HG02763 (cell line): Measurements from ENCODE around the gene FREM2.

ENCODE experiments used
- ATAC-seq: cut with Tn5 transposase; IDR thresholded peaks from one replicate; pipeline ENCODE4 v1.9.1; 2021; ENCODE audit warnings: mild to moderate bottlenecking, moderate library complexity; ENCODE audit not compliant: unreplicated experiment

FREM2 gene

GRCh38 chr13:38685974-38686576, 802 bp upstream of the FREM2 start:
- ATAC-seq, result no peak

DNA sequence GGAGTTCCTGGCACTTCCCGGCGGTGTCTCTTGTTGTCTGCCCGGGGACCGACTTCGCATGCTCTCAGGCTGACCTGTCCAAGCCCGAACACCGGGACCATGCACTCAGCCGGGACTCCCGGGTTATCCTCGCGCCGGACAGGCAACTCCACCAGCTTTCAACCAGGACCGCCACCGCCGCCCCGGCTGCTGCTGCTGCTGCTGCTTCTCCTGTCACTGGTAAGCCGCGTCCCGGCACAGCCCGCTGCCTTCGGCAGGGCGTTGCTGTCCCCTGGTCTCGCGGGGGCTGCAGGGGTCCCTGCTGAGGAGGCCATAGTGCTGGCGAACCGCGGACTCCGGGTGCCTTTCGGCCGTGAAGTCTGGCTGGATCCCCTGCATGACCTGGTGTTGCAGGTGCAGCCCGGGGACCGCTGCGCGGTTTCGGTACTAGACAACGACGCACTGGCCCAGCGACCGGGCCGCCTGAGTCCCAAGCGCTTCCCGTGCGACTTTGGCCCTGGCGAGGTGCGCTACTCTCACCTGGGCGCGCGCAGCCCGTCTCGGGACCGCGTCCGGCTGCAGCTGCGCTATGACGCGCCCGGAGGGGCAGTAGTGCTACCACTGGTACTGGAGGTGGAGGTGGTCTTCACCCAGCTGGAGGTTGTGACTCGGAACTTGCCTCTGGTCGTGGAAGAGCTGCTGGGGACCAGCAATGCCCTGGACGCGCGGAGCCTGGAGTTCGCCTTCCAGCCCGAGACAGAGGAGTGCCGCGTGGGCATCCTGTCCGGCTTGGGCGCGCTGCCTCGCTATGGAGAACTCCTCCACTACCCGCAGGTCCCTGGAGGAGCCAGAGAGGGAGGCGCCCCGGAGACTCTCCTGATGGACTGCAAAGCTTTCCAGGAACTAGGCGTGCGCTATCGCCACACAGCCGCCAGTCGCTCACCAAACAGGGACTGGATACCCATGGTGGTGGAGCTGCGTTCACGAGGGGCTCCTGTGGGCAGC, 661 bp downstream of the FREM2 start:
- no peak for ATAC-seq

GRCh38 chr13:38688674-38689073, 1.8 kb downstream of the FREM2 start:
- ATAC-seq, result no peak

DNA sequence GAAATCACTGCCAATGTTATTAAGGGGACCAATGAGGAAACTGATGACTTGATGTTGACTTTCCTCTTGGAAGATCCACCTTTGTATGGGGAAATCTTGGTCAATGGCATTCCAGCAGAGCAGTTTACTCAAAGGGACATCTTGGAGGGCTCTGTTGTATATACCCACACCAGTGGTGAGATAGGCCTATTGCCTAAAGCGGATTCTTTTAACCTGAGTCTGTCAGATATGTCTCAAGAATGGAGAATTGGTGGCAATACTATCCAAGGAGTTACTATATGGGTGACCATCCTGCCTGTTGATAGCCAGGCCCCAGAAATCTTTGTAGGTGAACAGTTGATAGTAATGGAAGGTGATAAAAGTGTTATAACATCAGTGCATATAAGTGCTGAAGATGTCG, 3.4 kb downstream of the FREM2 start:
- ATAC-seq, result no peak

GRCh38 chr13:38693168-38693567, 6.3 kb downstream of the FREM2 start:
- ATAC-seq, result no peak

- no peak for ATAC-seq
Measured at GRCh38 chr13:38693641-38694040, 6.8 kb downstream of the FREM2 start.

DNA sequence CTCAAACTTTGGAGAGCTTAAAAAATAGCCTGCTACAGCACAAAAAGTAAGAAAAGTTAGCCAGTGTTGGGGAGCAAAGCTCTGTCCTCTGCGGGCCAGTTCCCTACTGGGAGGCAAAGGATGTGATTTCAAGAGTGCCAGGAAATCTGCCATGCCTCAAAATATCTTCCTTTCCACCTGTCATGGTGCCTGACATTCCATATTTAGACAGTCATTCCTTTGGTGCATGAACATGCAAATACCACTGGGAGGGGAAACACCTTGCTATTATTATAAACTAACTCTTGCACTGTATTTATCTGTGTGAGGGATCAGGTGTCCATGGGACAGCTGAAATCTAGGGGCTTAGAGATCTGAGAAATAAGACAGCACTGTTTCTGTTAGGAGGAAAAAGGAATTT, 10.3 kb downstream of the FREM2 start:
- ATAC-seq, result no peak

- no peak for ATAC-seq
Measured at GRCh38 chr13:38697628-38698333, 10.9 kb downstream of the FREM2 start.

GRCh38 chr13:38700051-38700450, 13.2 kb downstream of the FREM2 start:
- no peak for ATAC-seq

DNA sequence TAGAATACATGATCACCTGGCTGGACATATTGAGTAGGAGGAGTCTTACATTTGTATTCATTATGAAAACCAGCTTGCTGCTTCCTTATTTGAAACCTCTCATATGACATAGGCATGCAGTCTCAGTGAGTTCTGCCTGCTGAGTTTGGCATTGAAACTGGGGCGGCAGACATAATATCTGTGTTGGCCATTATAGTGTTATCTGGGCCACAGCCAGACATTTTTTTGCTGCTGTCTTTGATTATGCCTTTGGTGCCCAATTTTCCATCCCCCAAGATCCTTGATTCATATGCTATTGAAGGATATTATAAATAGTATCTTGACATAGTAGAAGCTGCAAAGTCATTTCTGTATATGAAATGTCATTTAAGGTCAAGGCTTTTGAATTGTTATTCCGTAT, 15.8 kb downstream of the FREM2 start:
- ATAC-seq, result no peak

GRCh38 chr13:38703255-38703654, 16.4 kb downstream of the FREM2 start:
- no peak for ATAC-seq

- no peak for ATAC-seq
Measured at GRCh38 chr13:38705365-38705764, 18.5 kb downstream of the FREM2 start.

- no peak for ATAC-seq
Measured at GRCh38 chr13:38707460-38707859, 20.6 kb downstream of the FREM2 start.

DNA sequence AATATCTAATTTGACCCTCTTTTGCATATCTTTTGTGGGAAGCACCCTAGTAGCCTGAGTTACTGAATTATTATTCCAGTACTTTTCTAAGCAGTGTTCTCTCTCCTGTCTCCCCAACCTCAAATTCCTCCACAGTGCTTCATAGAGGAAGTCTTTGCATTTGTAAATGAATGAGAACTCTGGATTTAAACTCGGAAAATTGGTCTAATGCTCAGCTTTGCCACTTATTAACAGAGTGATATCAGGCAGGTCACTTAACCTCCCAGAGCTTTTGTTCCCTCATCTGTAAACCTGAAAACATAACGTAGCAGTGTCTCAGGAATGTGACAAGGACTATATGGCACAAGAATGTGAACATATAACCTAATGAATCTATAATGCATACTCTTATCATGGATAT, 26.2 kb downstream of the FREM2 start:
- no peak for ATAC-seq

GRCh38 chr13:38718374-38718773, 31.5 kb downstream of the FREM2 start:
- no peak for ATAC-seq

- ATAC-seq, result no peak
Measured at GRCh38 chr13:38730332-38730731, 43.5 kb downstream of the FREM2 start.

DNA sequence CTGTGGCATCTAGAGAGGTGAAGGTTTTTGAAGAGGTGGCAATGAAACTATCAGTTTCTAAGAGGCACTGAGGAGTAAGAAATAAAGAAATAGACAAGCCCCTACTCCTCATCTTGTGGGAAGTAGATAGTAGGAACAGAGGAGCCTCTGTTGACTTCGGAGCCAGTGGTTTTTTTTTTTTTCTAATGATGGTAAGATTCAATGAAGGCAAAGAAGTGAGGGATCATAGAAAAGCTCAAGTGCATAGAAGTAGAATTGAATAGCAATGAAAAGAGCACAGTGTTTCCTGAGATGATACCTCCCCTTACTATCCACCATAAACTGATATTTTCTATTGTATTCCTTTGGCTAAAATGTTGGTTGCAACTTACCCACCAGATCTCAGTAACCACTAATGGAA, 46.3 kb downstream of the FREM2 start:
- ATAC-seq, result no peak

- ATAC-seq, result no peak
Measured at GRCh38 chr13:38735665-38736440, 49.0 kb downstream of the FREM2 start.

- ATAC-seq, result no peak
Measured at GRCh38 chr13:38743466-38743865, 56.6 kb downstream of the FREM2 start.

- ATAC-seq, result no peak
Measured at GRCh38 chr13:38752686-38753085, 65.8 kb downstream of the FREM2 start.

DNA sequence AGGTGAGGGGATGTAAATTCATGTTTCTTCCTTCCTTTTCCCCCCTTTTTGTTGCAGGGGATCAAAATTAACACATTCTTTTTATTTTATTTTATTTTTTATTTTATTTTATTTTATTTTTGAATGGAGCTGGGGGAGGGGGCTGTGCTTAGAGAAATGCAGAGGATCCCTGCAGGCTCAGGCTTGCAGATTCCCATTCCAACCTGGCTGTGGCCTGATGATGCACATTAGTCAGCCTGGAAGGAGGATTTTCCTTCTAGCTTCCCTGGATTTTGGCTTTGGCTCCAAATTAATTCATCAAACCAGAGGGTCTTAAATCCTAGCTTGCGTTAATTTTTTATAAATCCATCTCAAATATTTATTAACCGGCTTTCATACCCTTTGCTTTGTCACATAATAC, 67.0 kb downstream of the FREM2 start:
- no peak for ATAC-seq
